GDM1 (cell line): ENCODE data around the gene CDCA5.

Experiments used
- DNase-seq: peaks from one replicate; lab custom pipeline; 2025; lab: John Stamatoyannopoulos, UW

Gene CDCA5

DNA sequence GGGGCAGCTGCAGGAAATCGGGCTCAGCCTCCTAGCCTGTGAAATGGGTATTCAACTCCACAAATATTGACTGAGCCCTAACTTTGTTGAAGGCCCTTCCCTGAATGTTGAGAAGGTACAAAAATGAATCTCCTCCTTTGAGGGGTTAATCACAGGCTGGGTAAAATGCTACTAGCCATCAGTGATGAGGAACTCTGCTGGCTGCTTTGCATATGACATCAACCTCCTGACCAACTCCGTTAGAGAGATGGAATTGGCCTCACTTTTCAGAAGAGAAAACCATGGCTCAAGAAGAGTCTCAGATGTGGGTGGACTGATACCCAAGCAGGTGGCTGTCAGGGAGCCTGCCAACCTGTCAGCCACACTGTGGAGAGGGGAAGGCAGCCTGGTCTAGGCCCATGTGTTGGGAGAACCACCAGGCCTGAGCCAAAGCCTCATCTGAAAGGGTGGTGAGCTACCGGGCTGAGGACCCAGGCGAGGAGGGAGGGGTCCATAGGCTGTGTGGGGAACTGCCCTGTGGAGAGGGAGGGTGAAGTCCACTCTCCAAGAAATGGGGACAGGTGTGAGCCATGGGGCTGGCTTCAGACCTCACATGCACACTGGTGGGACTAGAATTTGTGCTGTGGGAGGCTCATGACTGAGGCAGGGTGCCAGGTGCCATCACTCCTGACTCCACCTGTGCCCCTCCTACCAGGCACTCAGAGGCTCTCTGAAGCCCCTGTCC lies 11.8 kb downstream of the CDCA5 start:
- DNase-seq, result no peak

DNA sequence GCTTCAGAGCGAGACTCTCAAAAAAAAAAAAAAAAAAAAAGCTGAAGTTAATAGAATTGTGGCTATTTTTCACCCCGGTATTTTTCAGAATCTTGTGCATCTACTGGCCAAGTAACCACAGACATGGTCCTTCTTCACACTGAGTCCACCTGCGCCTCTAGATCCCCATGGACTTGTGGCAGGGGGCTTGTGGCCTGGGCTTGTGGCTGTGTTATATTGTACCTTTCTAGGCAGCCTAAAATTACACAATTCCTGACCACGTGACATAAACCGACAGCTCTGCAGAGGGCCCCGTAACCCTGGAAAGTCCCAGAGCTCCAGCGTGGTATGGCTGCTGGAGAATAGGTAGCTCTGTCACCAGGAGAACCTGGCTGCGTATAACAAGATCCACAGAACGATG lies 14.6 kb downstream of the CDCA5 start:
- no peak for DNase-seq

DNA sequence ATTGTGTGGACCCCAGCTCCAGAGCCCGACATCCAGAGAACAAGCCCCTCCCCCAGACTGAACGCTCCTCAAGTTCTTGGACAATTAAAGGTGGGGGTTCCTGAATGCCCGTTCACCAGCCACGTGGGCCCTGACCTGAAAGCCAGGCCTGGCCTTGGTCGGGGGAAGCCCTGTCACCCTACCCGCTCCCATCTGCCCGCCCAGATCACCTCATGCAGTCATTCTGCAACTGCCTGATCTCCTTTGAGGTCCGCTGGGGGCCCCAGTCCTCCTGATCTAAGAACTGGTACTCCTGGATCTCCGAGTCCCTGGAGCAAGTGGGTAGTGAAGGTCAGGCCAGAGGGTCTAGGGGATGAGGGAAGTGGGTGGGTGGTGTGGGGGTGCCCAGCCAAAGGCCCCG lies 16.4 kb downstream of the CDCA5 start:
- DNase-seq, result no peak

GRCh38 chr11:65066805-65067291 lies 17.0 kb downstream of the CDCA5 start:
- no peak for DNase-seq

- DNase-seq, result no peak
Observed at GRCh38 chr11:65066315-65066714, 17.5 kb downstream of the CDCA5 start.

- DNase-seq, result no peak
Observed at GRCh38 chr11:65065851-65066250, 18.0 kb downstream of the CDCA5 start.

GRCh38 chr11:65064847-65065240 lies 19.0 kb downstream of the CDCA5 start:
- DNase-seq, result no peak

DNA sequence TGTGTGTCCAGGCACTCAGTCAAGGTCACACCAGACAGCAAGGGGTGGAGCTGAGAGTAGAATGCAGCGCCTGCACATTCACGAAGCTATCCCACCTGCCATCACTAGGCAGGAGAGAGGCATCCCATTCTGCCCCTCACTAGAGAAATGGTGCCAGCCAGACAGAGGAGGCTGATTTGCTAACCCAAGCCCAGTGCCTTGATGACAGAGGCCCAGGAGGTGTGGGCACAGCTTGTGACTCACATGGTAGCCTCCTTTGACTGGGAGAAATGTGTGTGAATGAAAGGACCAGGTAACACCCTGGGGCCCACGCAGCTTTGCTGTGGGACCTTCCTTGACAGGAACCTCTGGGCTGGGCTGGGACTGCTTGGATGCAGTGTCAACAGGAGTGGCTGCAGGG lies 20.3 kb downstream of the CDCA5 start:
- no peak for DNase-seq

DNA sequence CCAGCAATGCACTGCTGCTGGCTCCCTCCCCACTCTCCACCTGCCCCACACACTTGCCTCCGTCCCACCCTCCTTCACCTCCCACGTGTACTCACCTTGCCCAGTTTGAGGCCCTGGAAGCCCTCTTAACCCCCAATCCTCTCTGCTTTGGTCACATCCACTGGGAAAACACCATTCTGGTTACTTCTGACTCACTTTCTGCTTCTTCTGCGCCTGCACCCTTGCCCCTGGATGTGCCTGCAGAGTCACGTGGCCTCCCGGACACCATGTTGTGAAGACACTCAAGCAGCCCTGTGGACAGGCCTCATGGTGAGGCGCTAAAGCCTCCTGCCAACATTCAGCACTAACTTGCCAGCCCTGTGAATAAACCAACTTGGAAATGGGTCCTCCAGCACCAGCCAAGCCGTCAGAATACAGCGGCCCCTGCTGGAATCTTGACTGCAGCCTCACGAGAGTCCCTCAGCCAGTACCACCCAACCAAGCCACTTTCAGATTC lies 22.9 kb downstream of the CDCA5 start:
- DNase-seq, result no peak

- no peak for DNase-seq
Observed at GRCh38 chr11:65059959-65060824, 23.6 kb downstream of the CDCA5 start.

- DNase-seq, result no peak
Observed at GRCh38 chr11:65059523-65059922, 24.3 kb downstream of the CDCA5 start.

- no peak for DNase-seq
Observed at GRCh38 chr11:65058419-65059054, 25.3 kb downstream of the CDCA5 start, which contains the start of gene NAALADL1. TSS of gene NAALADL1 (minus strand) at chr11:65058553. CDS start at chr11:65058521, 32 bp downstream.

DNA sequence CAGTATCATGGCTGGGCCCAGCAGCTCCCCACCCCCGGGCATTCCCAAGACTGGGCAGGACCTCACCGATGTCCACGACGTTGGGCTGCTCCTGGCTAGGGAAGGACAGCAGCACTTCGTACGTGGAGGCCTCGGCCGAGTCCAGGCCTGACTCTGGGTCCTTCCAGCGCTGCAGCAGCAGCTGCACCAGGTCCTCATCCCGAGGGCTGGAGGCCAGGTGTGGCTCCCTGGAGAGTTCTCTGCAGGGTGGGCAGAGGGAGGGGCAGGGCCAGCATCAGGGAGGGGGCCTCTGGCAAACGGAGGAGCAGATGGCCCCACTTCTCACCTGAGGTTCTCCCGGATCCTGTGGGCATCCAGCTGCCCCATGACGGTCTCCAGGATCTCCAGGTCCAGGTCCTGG lies 25.8 kb downstream of the CDCA5 start:
- no peak for DNase-seq

DNA sequence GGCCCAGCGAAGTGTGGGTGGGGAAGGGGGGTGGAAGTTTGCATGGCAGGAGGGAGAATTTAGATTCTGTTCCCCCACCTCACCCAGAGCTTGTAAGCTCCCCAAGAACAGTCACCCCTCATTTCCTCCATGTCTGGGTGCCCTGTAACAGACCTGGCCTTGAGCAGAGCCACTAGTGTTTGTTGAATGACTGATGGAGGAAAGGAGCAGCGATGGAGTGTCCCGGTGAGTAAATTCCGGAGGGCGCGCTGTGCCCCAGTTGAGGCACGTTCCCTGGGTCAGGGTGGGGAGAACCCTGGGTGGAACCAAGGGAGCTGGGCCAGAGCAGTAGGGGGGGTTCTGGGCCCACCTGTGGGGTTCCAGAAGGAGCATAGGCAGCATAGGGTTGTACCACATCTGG lies 26.3 kb downstream of the CDCA5 start:
- DNase-seq, result no peak

- no peak for DNase-seq
Observed at GRCh38 chr11:65056999-65057398, 26.8 kb downstream of the CDCA5 start.

DNA sequence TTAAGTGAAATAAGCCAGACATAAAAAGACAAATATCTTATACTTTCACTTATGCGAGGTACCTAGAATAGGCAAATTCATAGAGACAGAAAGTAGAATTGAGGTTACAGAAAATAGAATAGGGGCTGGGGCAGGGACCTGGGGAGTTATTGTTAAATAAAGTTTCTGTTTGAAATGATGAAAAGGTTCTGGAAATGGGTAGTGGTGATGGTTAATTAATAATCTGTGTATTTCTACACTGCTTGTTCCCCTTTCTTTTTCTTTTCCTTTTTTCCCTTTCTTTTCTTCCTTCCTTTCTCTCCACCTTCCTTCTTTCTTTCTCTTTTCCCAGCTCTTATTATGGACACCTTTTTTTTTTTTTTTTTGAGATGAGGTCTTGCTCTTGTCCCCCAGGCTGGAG lies 28.3 kb downstream of the CDCA5 start:
- DNase-seq, result no peak

GRCh38 chr11:65053827-65054508 lies 29.9 kb downstream of the CDCA5 start:
- no peak for DNase-seq

GRCh38 chr11:65051398-65051858 lies 32.4 kb downstream of the CDCA5 start:
- no peak for DNase-seq

- no peak for DNase-seq
Observed at GRCh38 chr11:65047581-65048422, 36.0 kb downstream of the CDCA5 start.

DNA sequence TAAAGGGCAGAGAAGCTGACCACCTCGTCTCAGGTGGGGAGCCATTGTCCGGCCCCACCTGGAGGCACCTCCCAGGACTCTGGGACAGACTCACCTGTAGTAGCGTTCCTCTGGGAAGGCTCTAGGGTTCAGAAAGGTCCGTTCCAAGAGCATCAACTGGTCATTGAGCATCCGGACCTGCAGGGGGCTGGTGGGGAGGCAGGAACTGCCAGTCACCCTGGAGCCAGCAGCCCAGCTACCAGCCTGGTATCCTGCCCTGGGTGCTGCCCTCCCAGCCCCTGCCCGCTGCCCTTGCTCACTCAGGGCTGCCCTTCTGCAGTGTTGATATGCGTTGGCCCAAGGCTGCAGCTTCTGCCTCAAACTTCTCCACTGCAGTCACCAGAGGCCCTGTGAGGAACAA lies 38.1 kb downstream of the CDCA5 start:
- DNase-seq, result no peak

- no peak for DNase-seq
Observed at GRCh38 chr11:65045061-65045460, 38.8 kb downstream of the CDCA5 start.
